AG10803 (cell line): ENCODE results near the gene ARF4.

ENCODE experiments used
- DNase-seq: peaks from one replicate; pipeline ENCODE4 v3.0.0; 2010; ENCODE audit warnings: low read depth
- H3K4me3 ChIP-seq: 2 replicates; pipeline ENCODE4 v1.5.1; 2011; ENCODE audit warnings: mild to moderate bottlenecking, low read length, control low read depth
- TF ChIP-seq, protein P1 (sequence below): conservative IDR thresholded peaks from 2 replicates; pipeline ENCODE4 v1.5.1; 2011; ENCODE audit warnings: mild to moderate bottlenecking, low read length, control low read depth, inconsistent platforms

The ARF4 gene

DNA sequence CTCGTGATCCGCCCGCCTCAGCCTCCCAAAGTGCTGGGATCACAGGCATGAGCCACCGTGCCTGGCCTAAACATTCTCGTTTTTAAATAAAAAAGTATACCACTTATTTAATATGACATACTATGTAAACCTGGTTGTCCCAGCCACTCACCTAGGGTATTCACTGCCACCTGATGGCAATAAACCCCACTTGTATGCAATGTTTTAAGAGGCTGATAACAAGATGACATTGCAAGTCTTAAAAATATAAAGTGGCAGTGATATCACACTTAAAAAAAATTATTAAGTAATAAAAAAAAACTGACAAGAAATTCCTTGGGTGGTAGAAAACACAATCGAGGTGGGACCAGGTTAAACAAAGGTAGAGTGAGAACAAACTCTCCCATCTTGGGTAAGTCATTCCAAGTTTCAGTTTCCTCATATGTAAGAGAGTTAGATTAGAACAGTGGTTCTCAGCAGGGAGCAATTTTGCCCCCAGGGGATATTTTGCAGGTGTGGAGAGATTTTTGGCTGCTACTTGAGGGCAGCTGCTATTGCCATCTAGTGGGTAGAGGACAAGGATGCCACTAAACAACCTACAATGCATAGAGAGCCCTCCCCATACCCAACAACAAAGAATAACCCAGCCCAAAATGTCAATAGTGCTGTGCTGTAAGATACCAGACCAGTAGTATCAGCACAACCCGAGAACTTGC is 14.5 kb downstream of the ARF4 start:
- TF ChIP-seq, protein P1, sequence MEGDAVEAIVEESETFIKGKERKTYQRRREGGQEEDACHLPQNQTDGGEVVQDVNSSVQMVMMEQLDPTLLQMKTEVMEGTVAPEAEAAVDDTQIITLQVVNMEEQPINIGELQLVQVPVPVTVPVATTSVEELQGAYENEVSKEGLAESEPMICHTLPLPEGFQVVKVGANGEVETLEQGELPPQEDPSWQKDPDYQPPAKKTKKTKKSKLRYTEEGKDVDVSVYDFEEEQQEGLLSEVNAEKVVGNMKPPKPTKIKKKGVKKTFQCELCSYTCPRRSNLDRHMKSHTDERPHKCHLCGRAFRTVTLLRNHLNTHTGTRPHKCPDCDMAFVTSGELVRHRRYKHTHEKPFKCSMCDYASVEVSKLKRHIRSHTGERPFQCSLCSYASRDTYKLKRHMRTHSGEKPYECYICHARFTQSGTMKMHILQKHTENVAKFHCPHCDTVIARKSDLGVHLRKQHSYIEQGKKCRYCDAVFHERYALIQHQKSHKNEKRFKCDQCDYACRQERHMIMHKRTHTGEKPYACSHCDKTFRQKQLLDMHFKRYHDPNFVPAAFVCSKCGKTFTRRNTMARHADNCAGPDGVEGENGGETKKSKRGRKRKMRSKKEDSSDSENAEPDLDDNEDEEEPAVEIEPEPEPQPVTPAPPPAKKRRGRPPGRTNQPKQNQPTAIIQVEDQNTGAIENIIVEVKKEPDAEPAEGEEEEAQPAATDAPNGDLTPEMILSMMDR = no peak; the same call in 1 of the 2 replicates
- no peak overlapping the region for H3K4me3 ChIP-seq
- no peak for DNase-seq

DNA sequence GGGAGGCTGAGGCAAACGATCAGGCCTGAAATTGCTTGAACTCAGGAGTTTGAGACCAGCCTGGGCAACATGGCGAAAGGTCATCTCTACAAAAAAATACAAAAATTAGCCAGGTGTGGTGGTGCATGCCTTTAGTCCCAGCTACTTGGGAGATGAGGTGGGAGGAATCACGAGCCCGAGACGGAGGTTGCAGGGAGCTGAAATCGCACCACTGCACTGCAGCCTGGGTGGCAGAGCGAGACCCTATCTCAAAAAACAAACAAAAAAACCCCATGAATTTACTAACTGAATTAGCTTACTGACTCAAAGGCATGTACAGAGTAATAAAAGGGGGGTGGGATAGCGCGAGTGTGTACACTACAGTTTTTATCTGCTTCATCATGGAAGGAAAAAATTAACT is 19.3 kb downstream of the ARF4 start:
- DNase-seq = no peak
- TF ChIP-seq, protein P1 = no peak
- no peak overlapping the region for H3K4me3 ChIP-seq

DNA sequence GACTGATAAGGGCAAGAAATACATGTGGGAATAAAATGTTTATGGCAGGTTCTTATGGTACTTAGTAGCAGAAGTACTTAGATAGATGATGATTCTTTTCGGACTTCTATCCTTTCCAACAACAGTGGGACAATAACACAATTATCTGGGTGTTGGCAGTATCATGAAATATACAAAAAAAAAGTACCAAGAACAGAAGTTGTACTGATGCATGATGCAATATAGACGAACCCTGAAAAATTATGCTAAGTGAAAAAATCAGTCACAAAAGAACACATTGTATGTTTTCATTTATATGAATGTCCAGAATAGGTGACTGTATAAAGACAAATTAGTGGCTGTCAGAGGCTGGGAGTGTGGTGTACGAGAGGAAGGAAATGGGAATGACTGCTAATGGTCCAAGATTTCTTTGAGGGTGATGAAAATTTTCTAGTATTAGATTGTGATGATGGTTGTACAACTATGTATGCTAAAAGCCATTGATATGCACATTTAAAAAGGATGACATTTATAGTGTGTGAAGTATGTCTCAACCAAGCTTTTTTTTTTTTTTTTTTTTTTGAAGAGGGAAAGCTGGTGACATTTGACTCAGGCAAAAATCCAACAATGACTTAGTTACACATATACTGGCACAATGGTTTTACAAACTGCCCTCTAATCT is 21.0 kb downstream of the ARF4 start:
- TF ChIP-seq, protein P1 = no peak

DNA sequence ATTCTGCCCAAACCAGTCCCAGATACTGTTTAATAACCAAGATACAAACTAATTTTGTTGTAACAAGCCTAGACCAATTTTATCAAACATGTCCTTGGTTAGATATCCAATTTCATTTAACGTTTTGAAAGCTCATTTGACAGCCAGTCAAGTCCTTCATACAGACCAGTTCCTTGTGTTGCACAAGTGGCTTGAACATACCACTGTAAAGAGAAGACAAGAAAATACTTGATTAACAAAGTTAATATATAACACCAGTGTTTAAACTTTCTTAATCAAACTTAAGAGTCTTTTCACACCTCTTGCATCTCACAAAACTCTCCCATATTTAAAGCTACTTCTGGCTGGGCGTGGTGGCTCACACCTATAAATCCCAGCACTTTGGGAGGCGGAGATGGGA is 25.0 kb downstream of the ARF4 start:
- TF ChIP-seq, protein P1 = no peak
- no peak for DNase-seq
- no peak overlapping the region for H3K4me3 ChIP-seq

More for the DNA sequence above, 21.0 kb downstream of the ARF4 start:
- H3K4me3 ChIP-seq = no peak overlapping the region
- no peak for DNase-seq

DNA sequence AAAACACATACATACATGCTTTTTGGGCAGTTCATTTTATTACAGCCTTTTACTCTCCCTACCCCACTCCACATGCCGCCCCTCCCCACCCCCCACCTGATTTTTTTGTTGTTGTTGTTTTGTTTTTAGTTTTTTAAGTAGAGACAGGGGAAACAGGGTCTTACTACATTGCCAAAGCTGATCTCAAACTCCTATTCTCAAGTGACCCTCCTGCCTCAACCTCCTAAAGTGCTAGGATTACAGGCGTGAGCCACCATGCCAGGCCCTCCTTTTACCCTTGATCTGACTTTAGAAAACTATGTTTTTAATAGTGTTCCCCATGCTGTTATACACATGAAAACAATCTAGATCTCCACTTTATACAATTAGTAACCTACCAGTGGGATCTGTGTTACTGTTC is 26.3 kb downstream of the ARF4 start:
- TF ChIP-seq, protein P1 = no peak
- DNase-seq = no peak
- H3K4me3 ChIP-seq = no peak overlapping the region

DNA sequence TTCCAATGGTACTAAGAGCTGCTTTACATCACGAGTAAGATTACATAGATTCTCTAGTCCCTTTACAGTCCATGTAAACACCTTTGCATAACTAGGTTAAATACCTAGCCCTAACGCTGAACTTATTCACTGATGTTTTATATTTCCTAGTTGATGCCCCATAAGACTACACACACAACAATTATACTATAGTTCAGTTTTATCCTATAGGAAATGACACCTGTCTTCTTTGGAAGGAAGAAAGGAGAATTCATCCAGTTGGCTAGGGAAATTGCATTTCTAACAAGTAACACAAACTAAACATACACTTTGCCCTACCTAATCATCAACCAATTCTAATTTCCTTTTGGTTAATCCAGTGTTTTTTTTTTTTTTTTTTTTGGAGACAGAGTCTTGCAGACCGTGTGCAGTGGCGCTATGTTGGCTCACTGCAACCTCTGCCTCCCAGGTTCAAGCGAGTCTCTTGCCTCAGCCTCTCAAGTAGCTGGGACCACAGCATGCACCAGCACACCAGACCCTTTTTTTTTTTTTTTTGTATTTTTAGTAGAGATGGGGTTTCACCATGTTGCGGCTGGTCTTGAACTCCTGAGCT is 27.2 kb downstream of the ARF4 start:
- no peak for DNase-seq

More for the DNA sequence above, 27.2 kb downstream of the ARF4 start:
- TF ChIP-seq, protein P1 = no peak
- H3K4me3 ChIP-seq = no peak overlapping the region
